Smooth muscle cell (in vitro differentiated cells): ENCODE results near the gene PODXL. TPM values are rescaled to one million over a fixed set of nuclear protein-coding genes. Genes with fewer than 3 reads are reported as not detected.

Source experiments
- DNase-seq: peaks from one replicate; lab custom pipeline; 2025; ENCODE audit not compliant: unreplicated experiment; lab: John Stamatoyannopoulos, UW
- H2AFZ ChIP-seq: fragments of 200-600 bp; sonication (generic); 2 replicates; pipeline ENCODE4 v1.6.0; 2016; ENCODE audit warnings: antibody characterized with exemption, low read depth, mild to moderate bottlenecking
- H3F3A ChIP-seq: fragments of 200-600 bp; sonication (generic); 2 replicates; pipeline ENCODE4 v1.6.0; 2017; ENCODE audit warnings: antibody characterized with exemption, low read depth
- H3K27ac ChIP-seq: fragments of 200-600 bp; sonication (generic); 2 replicates; pipeline ENCODE4 v1.5.1; 2016; ENCODE audit warnings: low read depth, mild to moderate bottlenecking
- H3K27me3 ChIP-seq: fragments of 200-600 bp; sonication (generic); 2 replicates; pipeline ENCODE4 v1.6.1; 2016; ENCODE audit warnings: low read depth, mild to moderate bottlenecking
- H3K36me3 ChIP-seq: fragments of 200-600 bp; sonication (generic); 2 replicates; pipeline ENCODE4 v1.5.1; 2016; ENCODE audit warnings: low read depth
- H3K4me1 ChIP-seq: fragments of 200-600 bp; sonication (generic); 2 replicates; pipeline ENCODE4 v1.5.1; 2016; ENCODE audit warnings: low read depth
- H3K4me2 ChIP-seq: fragments of 200-600 bp; sonication (generic); 2 replicates; pipeline ENCODE4 v1.6.0; 2016; ENCODE audit warnings: mild to moderate bottlenecking
- H3K4me3 ChIP-seq: fragments of 200-600 bp; sonication (generic); 2 replicates; pipeline ENCODE4 v1.5.1; 2016; ENCODE audit warnings: mild to moderate bottlenecking
- H3K79me2 ChIP-seq: fragments of 200-600 bp; sonication (generic); 2 replicates; pipeline ENCODE4 v1.6.0; 2016; ENCODE audit warnings: low read depth, mild to moderate bottlenecking
- H3K9ac ChIP-seq: fragments of 200-600 bp; sonication (generic); 2 replicates; pipeline ENCODE4 v1.6.0; 2016; ENCODE audit warnings: low read depth
- H3K9me3 ChIP-seq: fragments of 200-600 bp; sonication (generic); replicated peaks from 2 replicates; pipeline ENCODE4 v1.5.1; 2016; ENCODE audit warnings: low read depth
- H4K20me1 ChIP-seq: fragments of 200-600 bp; sonication (generic); 2 replicates; pipeline ENCODE4 v1.6.0; 2016; ENCODE audit warnings: low read depth
- CTCF ChIP-seq: fragments of 200-600 bp; sonication (generic); IDR thresholded peaks from 2 replicates; pipeline ENCODE4 v1.5.1; 2017; ENCODE audit warnings: borderline replicate concordance, mild to moderate bottlenecking, antibody characterized with exemption; ENCODE audit not compliant: insufficient read depth, poor library complexity, severe bottlenecking
- WGBS: methylation state at CpG from one replicate; pipeline ENCODE4 v1.1.7; 2016; ENCODE audit warnings: low lambda C conversion rate; 5-methylcytosine and 5-hydroxymethylcytosine counted together
- polyA plus RNA-seq: library from polyadenylated mRNA; unstranded; fragments of >200 nt; fragmentation: Nextera tagmentation; extraction: Ambion mirVana; gene quantifications from 2 replicates; pipeline ENCODE4 v1.2.1, GENCODE V29; 2016
- total RNA-seq: library from RNA; depleted of rRNA; stranded (reverse); fragments of >200 nt; gene quantifications from 2 replicates; pipeline ENCODE4 v1.2.3, GENCODE V29; 2014

Gene PODXL
- total and polyA plus RNA-seq, 2 experiments from 2014 or later = 2.1 to 10.8 TPM

DNA sequence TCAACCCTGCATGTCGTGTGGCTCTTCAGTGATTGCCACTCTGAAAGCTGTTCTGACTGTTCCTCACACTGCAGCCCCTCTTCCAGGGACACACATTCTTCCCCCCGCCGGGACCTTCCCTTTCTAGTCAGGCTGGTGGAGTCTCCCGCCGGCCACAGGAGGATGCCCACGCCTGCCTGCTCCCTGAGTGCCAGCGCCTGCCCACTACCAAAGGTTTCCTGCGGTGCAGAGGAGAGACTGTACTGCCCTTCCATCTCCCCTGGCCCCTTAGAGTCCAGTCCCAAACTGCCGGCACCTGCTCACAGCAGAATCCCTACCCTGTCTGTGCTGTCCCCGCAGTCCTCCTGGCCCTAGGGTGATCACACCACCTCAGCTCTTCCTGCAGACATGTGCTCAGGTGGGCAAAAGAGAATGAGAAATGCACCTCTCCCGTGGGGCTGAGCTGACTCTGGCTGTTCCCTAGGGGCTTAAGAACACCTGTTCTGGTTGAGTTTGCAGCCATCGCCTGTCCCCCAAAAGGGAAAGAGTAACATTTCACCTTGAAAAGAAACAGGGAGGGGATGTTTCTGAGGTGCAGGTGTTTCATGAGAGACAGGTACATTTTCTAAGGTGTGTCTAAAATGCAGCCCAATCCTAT is 1.4 kb downstream of the PODXL start:
- H3K4me1 ChIP-seq = peaks cover 25% of the 10 kb centered on the region
- H3K79me2 ChIP-seq = no peaks in the 10 kb centered on the region
- H3K27ac ChIP-seq = no peak overlapping the region
- H3K9ac ChIP-seq = no peak overlapping the region
- H3K4me3 ChIP-seq = peak overlapping the region; percentile 58
- no peak overlapping the region for H2AFZ ChIP-seq
- H4K20me1 ChIP-seq = no peaks in the 10 kb centered on the region
- 20% methylated on average over 12 of the region's 12 CpGs for WGBS
- H3K4me2 ChIP-seq = peak overlapping the region; percentile 94
- peaks cover 8% of the 10 kb centered on the region for H3F3A ChIP-seq
- DNase-seq = no peak
- H3K9me3 ChIP-seq = no peaks in the 10 kb centered on the region
- TF ChIP-seq CTCF = no peak
- peaks cover 37% of the 10 kb centered on the region for H3K27me3 ChIP-seq
- no peaks in the 10 kb centered on the region for H3K36me3 ChIP-seq

DNA sequence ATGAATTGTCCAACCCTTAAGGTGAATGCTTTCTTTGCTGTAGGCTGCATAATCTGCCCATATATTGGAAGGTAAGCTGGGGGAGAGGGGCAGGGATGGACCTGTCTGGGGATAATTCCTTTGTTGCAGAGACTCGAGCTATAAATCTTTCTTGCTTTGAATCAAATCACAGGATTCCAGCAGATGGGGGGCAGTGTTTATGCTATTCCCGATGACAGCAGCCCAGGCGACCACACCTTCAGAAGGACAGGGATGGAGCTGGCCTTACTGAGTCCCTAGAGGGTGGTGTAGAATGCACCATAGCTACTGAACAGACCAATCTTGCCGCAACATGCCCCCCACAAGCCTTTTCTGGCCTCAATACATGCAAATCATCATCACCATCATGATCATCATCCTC is 2.5 kb downstream of the PODXL start:
- no peaks in the 10 kb centered on the region for H3K9me3 ChIP-seq
- H4K20me1 ChIP-seq = no peaks in the 10 kb centered on the region
- no peak for DNase-seq
- no peak overlapping the region for H3K9ac ChIP-seq
- H3K4me2 ChIP-seq = no peak overlapping the region
- H2AFZ ChIP-seq = no peak overlapping the region
- 49% methylated on average over 4 of the region's 4 CpGs for WGBS
- H3K27ac ChIP-seq = no peak overlapping the region
- no peaks in the 10 kb centered on the region for H3K36me3 ChIP-seq
- H3F3A ChIP-seq = peaks cover 8% of the 10 kb centered on the region
- no peak for TF ChIP-seq CTCF
- no peak overlapping the region for H3K4me3 ChIP-seq
- H3K4me1 ChIP-seq = peaks cover 25% of the 10 kb centered on the region
- peaks cover 37% of the 10 kb centered on the region for H3K27me3 ChIP-seq
- no peaks in the 10 kb centered on the region for H3K79me2 ChIP-seq

DNA sequence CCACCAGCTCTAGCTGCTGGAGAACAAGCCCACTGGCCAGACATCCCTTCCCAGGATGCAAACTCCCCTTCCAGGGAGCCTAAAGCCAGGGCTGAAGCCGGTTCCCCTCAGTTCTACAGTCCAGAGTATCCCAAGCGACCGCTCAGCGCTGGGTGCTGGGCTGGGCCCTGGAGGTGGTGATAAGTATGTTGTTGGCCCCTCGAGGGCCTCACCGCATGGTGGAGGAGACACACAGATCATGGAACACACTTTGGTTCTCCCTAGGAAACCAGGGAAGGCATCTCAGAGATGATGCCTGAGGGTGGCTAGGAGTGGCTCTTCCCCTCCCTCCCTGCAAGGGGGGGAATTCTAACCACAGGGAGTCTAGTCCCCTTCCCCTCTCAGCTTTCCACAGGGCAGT is 4.4 kb downstream of the PODXL start:
- Histone ChIP-seq H3K9me3 (no peaks in the 10 kb centered on the region), H3K4me2 (no peak overlapping the region), H2AFZ (no peak overlapping the region), H3K27ac (no peak overlapping the region), H3K9ac (no peak overlapping the region), H3K27me3 (peaks cover 25% of the 10 kb centered on the region), H3K79me2 (no peaks in the 10 kb centered on the region), H3K4me3 (no peak overlapping the region), H3F3A (no peaks in the 10 kb centered on the region), H3K4me1 (peaks cover 10% of the 10 kb centered on the region), H3K36me3 (no peaks in the 10 kb centered on the region), H4K20me1 (no peaks in the 10 kb centered on the region)
- TF ChIP-seq CTCF = no peak
- DNase-seq = no peak
- 86% methylated on average over 6 of the region's 6 CpGs for WGBS

GRCh38 chr7:131550846-131551245 is 5.6 kb downstream of the PODXL start:
- 89% methylated on average over 5 of the region's 5 CpGs for WGBS
- Histone ChIP-seq H4K20me1 (no peaks in the 10 kb centered on the region), H3K9ac (no peak overlapping the region), H2AFZ (no peak overlapping the region), H3K9me3 (no peaks in the 10 kb centered on the region), H3F3A (no peaks in the 10 kb centered on the region), H3K79me2 (no peaks in the 10 kb centered on the region), H3K4me2 (no peak overlapping the region), H3K27me3 (peaks cover 16% of the 10 kb centered on the region), H3K4me1 (peaks cover 9% of the 10 kb centered on the region), H3K36me3 (no peaks in the 10 kb centered on the region), H3K4me3 (no peak overlapping the region), H3K27ac (no peak overlapping the region)
- no peak for TF ChIP-seq CTCF
- DNase-seq = no peak
